IMR-90 (cell line): ENCODE data around the gene MYCBP. TPM values are rescaled to one million over a fixed set of nuclear protein-coding genes. Genes with fewer than 3 reads are reported as not detected.

ENCODE experiments used
- ATAC-seq: fragments of 200-7000 bp; cut with Tn5 transposase; 2 replicates; pipeline ENCODE4 v1.9.1; 2020; ENCODE audit warnings: low read depth, mild to moderate bottlenecking, moderate library complexity
- BruUV-seq: library from RNA; stranded (reverse); fragments of 400-500 nt; replicated peaks from 2 replicates; lab custom pipeline; 2021; lab: Mats Ljungman, UMichigan
- CTCF ChIA-PET: fragments of 300-600 bp; formaldehyde crosslinking; extraction: SDS; loops from one replicate; lab custom pipeline; 2021; ENCODE audit warnings: antibody characterized with exemption; lab: Yijun Ruan, JAX
- POLR2A ChIA-PET: fragments of 300-600 bp; sonication (Branson Sonifier 250); formaldehyde crosslinking; loops from one replicate; lab custom pipeline; 2022; ENCODE audit warnings: antibody characterized with exemption; ENCODE audit not compliant: unreplicated experiment; lab: Charles Lee
- DNase-seq: peaks from one replicate; pipeline ENCODE4 v3.0.0; 2013
- H2AFZ ChIP-seq: replicated peaks from 2 replicates; pipeline ENCODE3; 2013; ENCODE audit warnings: low read length, mild to moderate bottlenecking; ENCODE audit not compliant: poor library complexity
- H2AK5ac ChIP-seq: 2 replicates; pipeline ENCODE4 v1.6.1; 2013; ENCODE audit warnings: low read depth, low read length, inconsistent platforms
- H2AK9ac ChIP-seq: replicated peaks from 2 replicates; pipeline ENCODE3; 2013; ENCODE audit warnings: mild to moderate bottlenecking, low read depth, low read length, moderate library complexity; ENCODE audit not compliant: poor library complexity
- H2BK120ac ChIP-seq: 2 replicates; pipeline ENCODE4 v1.6.1; 2013; ENCODE audit warnings: low read depth, low read length, inconsistent platforms
- H2BK15ac ChIP-seq: 3 replicates; pipeline ENCODE4 v1.6.1; 2013; ENCODE audit warnings: low read depth, low read length, inconsistent platforms
- H2BK20ac ChIP-seq: 2 replicates; pipeline ENCODE4 v1.6.1; 2013; ENCODE audit warnings: low read depth, mild to moderate bottlenecking, inconsistent platforms, low read length, moderate library complexity
- H2BK5ac ChIP-seq: 2 replicates; pipeline ENCODE4 v1.6.1; 2013; ENCODE audit warnings: mild to moderate bottlenecking, low read depth, low read length, inconsistent platforms; ENCODE audit not compliant: poor library complexity, severe bottlenecking
- H3K14ac ChIP-seq: replicated peaks from 2 replicates; pipeline ENCODE4 v1.6.1; 2013; ENCODE audit warnings: low read depth, low read length, inconsistent platforms
- H3K18ac ChIP-seq: 2 replicates; pipeline ENCODE4 v1.6.1; 2013; ENCODE audit warnings: low read depth, low read length, control low read depth
- H3K23ac ChIP-seq: 2 replicates; pipeline ENCODE4 v1.6.1; 2013; ENCODE audit warnings: low read depth, low read length, inconsistent platforms
- H3K27ac ChIP-seq: 2 replicates; pipeline ENCODE4 v1.5.1; 2013; ENCODE audit warnings: mild to moderate bottlenecking, control low read depth, low read length; ENCODE audit not compliant: insufficient read depth
- H3K27me3 ChIP-seq: 2 replicates; pipeline ENCODE4 v1.6.1; 2013; ENCODE audit warnings: low read length; ENCODE audit not compliant: control insufficient read depth, insufficient read depth
- H3K36me3 ChIP-seq: 2 replicates; pipeline ENCODE4 v1.6.1; 2013; ENCODE audit warnings: low read length, mixed read lengths; ENCODE audit not compliant: control insufficient read depth, insufficient read depth
- H3K4ac ChIP-seq: 2 replicates; pipeline ENCODE4 v1.6.1; 2013; ENCODE audit warnings: low read depth, low read length, inconsistent platforms
- H3K4me1 ChIP-seq: 2 replicates; pipeline ENCODE4 v1.6.1; 2013; ENCODE audit warnings: low read length, mixed read lengths; ENCODE audit not compliant: control insufficient read depth, insufficient read depth
- H3K4me2 ChIP-seq: 2 replicates; pipeline ENCODE4 v1.6.1; 2013; ENCODE audit warnings: low read depth, mild to moderate bottlenecking, control low read depth, low read length, moderate library complexity
- H3K4me3 ChIP-seq: 2 replicates; pipeline ENCODE4 v1.5.1; 2013; ENCODE audit warnings: low read depth, mild to moderate bottlenecking, control low read depth, low read length, moderate library complexity; ENCODE audit not compliant: insufficient read depth
- H3K56ac ChIP-seq: 2 replicates; pipeline ENCODE4 v1.6.1; 2013; ENCODE audit warnings: low read length, inconsistent platforms; ENCODE audit not compliant: insufficient read depth; ENCODE audit errors: extremely low read depth
- H3K79me1 ChIP-seq, 2 experiments: 2 replicates each; pipeline ENCODE4 v1.6.1; 2013; ENCODE audit warnings: low read length in 2 of 2, inconsistent platforms in 1 of 2, low read depth in 1 of 2
- H3K9ac ChIP-seq: 2 replicates; pipeline ENCODE4 v1.6.1; 2013; ENCODE audit warnings: low read depth, low read length, control low read depth
- H3K9me1 ChIP-seq: 2 replicates; pipeline ENCODE4 v1.6.1; 2013; ENCODE audit warnings: low read length, inconsistent platforms; ENCODE audit not compliant: insufficient read depth
- H3K9me3 ChIP-seq: 2 replicates; pipeline ENCODE4 v1.6.1; 2013; ENCODE audit warnings: low read length; ENCODE audit not compliant: control insufficient read depth, insufficient read depth
- H4K20me1 ChIP-seq: 2 replicates; pipeline ENCODE4 v1.6.1; 2013; ENCODE audit warnings: low read length, inconsistent platforms; ENCODE audit not compliant: insufficient read depth
- H4K5ac ChIP-seq: 2 replicates; pipeline ENCODE4 v1.6.1; 2013; ENCODE audit warnings: mild to moderate bottlenecking, low read depth, low read length, control low read depth
- H4K8ac ChIP-seq, 2 experiments: 2 replicates each; pipeline ENCODE4 v1.6.1; 2013; ENCODE audit warnings: low read depth in 2 of 2, low read length in 2 of 2, control low read depth in 1 of 2, inconsistent platforms in 1 of 2
- H4K91ac ChIP-seq: 2 replicates; pipeline ENCODE4 v1.6.1; 2013; ENCODE audit warnings: low read depth, low read length, inconsistent platforms; ENCODE audit not compliant: insufficient read depth
- BHLHE40 ChIP-seq: fragments of 150-350 bp; IDR thresholded peaks from 2 replicates; pipeline ENCODE4 v1.6.1; 2016; ENCODE audit warnings: mild to moderate bottlenecking, low read depth, low read length
- CEBPB ChIP-seq: IDR thresholded peaks from 2 replicates; pipeline ENCODE4 v1.6.1; 2012; ENCODE audit warnings: low read depth, low read length, improper control_type of control experiment
- CHD1 ChIP-seq: IDR thresholded peaks from 2 replicates; pipeline ENCODE4 v1.6.1; 2012; ENCODE audit warnings: low read depth, low read length, improper control_type of control experiment
- CTCF ChIP-seq: conservative IDR thresholded peaks from 2 replicates; pipeline ENCODE4 v1.5.1; 2012; ENCODE audit warnings: mild to moderate bottlenecking, low read depth, low read length, improper control_type of control experiment
- ELK1 ChIP-seq: fragments of 150-350 bp; IDR thresholded peaks from 2 replicates; pipeline ENCODE4 v1.6.1; 2016; ENCODE audit warnings: low read depth, mild to moderate bottlenecking, low read length, moderate library complexity, borderline replicate concordance
- MAFK ChIP-seq: IDR thresholded peaks from 2 replicates; pipeline ENCODE4 v1.6.1; 2012; ENCODE audit warnings: low read depth, low read length, improper control_type of control experiment
- MXI1 ChIP-seq: IDR thresholded peaks from 2 replicates; pipeline ENCODE4 v1.6.1; 2012; ENCODE audit warnings: low read depth, mild to moderate bottlenecking, low read length, moderate library complexity, borderline replicate concordance
- NFE2L2 ChIP-seq: fragments of 150-350 bp; IDR thresholded peaks from 2 replicates; pipeline ENCODE4 v1.6.1; 2016; ENCODE audit warnings: low read depth, mild to moderate bottlenecking, low read length
- POLR2A ChIP-seq: IDR thresholded peaks from 2 replicates; pipeline ENCODE4 v1.6.1; 2012; ENCODE audit warnings: mild to moderate bottlenecking, low read depth, low read length
- RAD21 ChIP-seq: IDR thresholded peaks from 2 replicates; pipeline ENCODE4 v1.6.1; 2012; ENCODE audit warnings: low read length, improper control_type of control experiment
- RCOR1 ChIP-seq: IDR thresholded peaks from 2 replicates; pipeline ENCODE4 v1.6.1; 2012; ENCODE audit warnings: mild to moderate bottlenecking, low read length, improper control_type of control experiment; ENCODE audit not compliant: insufficient replicate concordance
- SMC3 ChIP-seq: fragments of 150-350 bp; IDR thresholded peaks from 2 replicates; pipeline ENCODE4 v1.6.1; 2016; ENCODE audit warnings: low read depth, mild to moderate bottlenecking, antibody characterized with exemption, low read length, moderate library complexity
- USF2 ChIP-seq: fragments of 150-350 bp; IDR thresholded peaks from 2 replicates; pipeline ENCODE4 v1.6.1; 2017; ENCODE audit warnings: mild to moderate bottlenecking, antibody characterized with exemption, low read length, low read depth
- WGBS, 2 experiments: methylation state at CpG; one replicate each; pipeline versions ENCODE4 v1.1.5 to v1.1.7; 2013; ENCODE audit warnings: missing lambda C conversion rate in 2 of 2; ENCODE audit not compliant: insufficient read length in 1 of 2; ENCODE audit errors: extremely low coverage in 2 of 2; 5-methylcytosine and 5-hydroxymethylcytosine counted together
- dilution Hi-C: fragments of 300-500 bp; cut with HindIII; formaldehyde crosslinking; loops from one replicate; pipeline ENCODE4 v1.14.3; 2018; ENCODE audit warnings: low sequenced_read_pairs; ENCODE audit not compliant: unreplicated experiment
- in situ Hi-C: fragments of 300-500 bp; cut with MboI; formaldehyde crosslinking; loops from 3 replicates; pipeline ENCODE4 v1.14.3; 2019; ENCODE audit warnings: low sequenced_read_pairs, inconsistent platforms, mixed read lengths
- intact Hi-C: fragments of 100-400 bp; cut with micrococcal nuclease; formaldehyde crosslinking; loops from 2 replicates; pipeline ENCODE4 v1.10.0; 2022
- polyA plus RNA-seq, 3 experiments: library from polyadenylated mRNA; depleted of rRNA; stranded (reverse); fragments of >200 nt; gene quantifications; 2 replicates each; pipeline ENCODE4 v1.2.3, GENCODE V29; 2012; ENCODE audit warnings: low replicate concordance in 1 of 3
- total RNA-seq: library from RNA; depleted of rRNA; stranded (reverse); fragments of >200 nt; gene quantifications from 2 replicates; pipeline ENCODE4 v1.2.3, GENCODE V29; 2012

Gene MYCBP
- total and polyA plus RNA-seq, 2 of the 4 experiments (the other 2 are of a cell fraction) = 9.9 to 11.9 TPM

- H2AK5ac ChIP-seq = peak overlapping the region; percentile 13; the same call in 1 of the 2 replicates
- dilution Hi-C loops = no loop called here
- peak overlapping the region in 1 of 2 experiments; percentile 35; a peak in 1 of 4 replicates for H4K8ac ChIP-seq
- H2BK15ac ChIP-seq = no peak overlapping the region
- H4K20me1 ChIP-seq = peaks cover 3% of the 10 kb centered on the region; the same call in 1 of the 2 replicates
- no peak overlapping the region for H4K91ac ChIP-seq
- no peaks in the 10 kb centered on the region for H3K27me3 ChIP-seq
- peak; percentile 59 for DNase-seq
- H3K36me3 ChIP-seq = peaks cover 8% of the 10 kb centered on the region
- CTCF ChIA-PET = interaction anchor here (0.6 to 0.9 kb wide), 2 partner anchors 234 to 752 kb away, joined by 3 read pairs; no protein-coding TSS in a partner anchor
- BruUV-seq = no TSS peak
- peak overlapping the region; percentile 35; the same call in 1 of the 2 replicates for H3K56ac ChIP-seq
- H3K4me2 ChIP-seq = peak overlapping the region; percentile 73
- H3K9me3 ChIP-seq = no peaks in the 10 kb centered on the region
- peak overlapping the region; percentile 11 for H3K4ac ChIP-seq
- peak overlapping the region; percentile 67; the same call in 1 of the 2 replicates for H3K23ac ChIP-seq
- 0 out of 2 replicates have a peak overlapping the region, but pooled peaks have one; percentile 53 for H3K14ac ChIP-seq
- in situ Hi-C loops = loop anchor here (25.0 kb wide), 1 partner anchor 678 kb away; no protein-coding TSS in a partner anchor
- peak overlapping the region; percentile 48 for H2BK5ac ChIP-seq
- H3K9ac ChIP-seq = peak overlapping the region; percentile 42
- peak; percentile 21 for ATAC-seq
- no peaks in the 10 kb centered on the region; the same call in 1 of the 2 replicates for H3K9me1 ChIP-seq
- intact Hi-C loops = loop anchor here (1.0 to 2.0 kb wide), 2 partner anchors 132 to 167 kb away; partner anchors contain the start of genes AKIRIN1 and NDUFS5
- H3K4me1 ChIP-seq = peaks cover 2% of the 10 kb centered on the region; the same call in 1 of the 2 replicates
- no peak overlapping the region for H2BK20ac ChIP-seq
- no peak overlapping the region; the same call in 1 of the 2 replicates for H3K18ac ChIP-seq
- H2AFZ ChIP-seq = peak overlapping the region; percentile 95
- POLR2A ChIA-PET = interaction anchor here (0.6 kb wide), 1 partner anchor 908 kb away, joined by 3 read pairs; no protein-coding TSS in a partner anchor
- peak overlapping the region; percentile 65 for H3K4me3 ChIP-seq
- peak overlapping the region; percentile 75 for H3K27ac ChIP-seq
- WGBS, 2 experiments = 2% methylated on average over 27 of the region's 51 CpGs; no CpG with 5 or more reads in 1 of the 2 experiments
- H2BK120ac ChIP-seq = no peak overlapping the region
- peak overlapping the region; percentile 96 for H2AK9ac ChIP-seq
- H4K5ac ChIP-seq = no peak overlapping the region
- peaks cover 33 to 59% of the 10 kb centered on the region in 2 experiments for H3K79me1 ChIP-seq
- TF ChIP-seq POLR2A = no peak; the same call in 1 of the 2 replicates
- no peak for TF ChIP-seq MAFK
- TF ChIP-seq BHLHE40 = no peak
- TF ChIP-seq RAD21 = no peak
- no peak for TF ChIP-seq SMC3
- TF ChIP-seq CHD1 = no peak
- TF ChIP-seq NFE2L2 = no peak
- no peak for TF ChIP-seq CEBPB
- TF ChIP-seq USF2 = 0 out of 2 replicates have a peak, but pooled peaks have one; percentile 31
- peak; percentile 48; the same call in 1 of the 2 replicates for TF ChIP-seq MXI1
- TF ChIP-seq ELK1 = no peak
- no peak for TF ChIP-seq RCOR1
- TF ChIP-seq CTCF = no peak
These were observed 14.2 kb downstream of the MYCBP start for GRCh38 chr1:38858833-38859560.
